HG02870 (cell line): ENCODE measurements around the gene PIGQ.

Experiments used
- ATAC-seq: cut with Tn5 transposase; IDR thresholded peaks from one replicate; pipeline ENCODE4 v1.9.1; 2021; ENCODE audit warnings: mild to moderate bottlenecking, moderate library complexity; ENCODE audit not compliant: unreplicated experiment

PIGQ gene

GRCh38 chr16:533391-534123 is 36.2 kb upstream of the PIGQ start:
- ATAC-seq: no peak

- no peak for ATAC-seq
Measured at GRCh38 chr16:534135-534534, 35.6 kb upstream of the PIGQ start.

GRCh38 chr16:534856-535445 is 34.8 kb upstream of the PIGQ start:
- no peak for ATAC-seq

- ATAC-seq: no peak
Measured at GRCh38 chr16:535446-536405, 34.0 kb upstream of the PIGQ start.

GRCh38 chr16:536746-537145 is 33.0 kb upstream of the PIGQ start:
- ATAC-seq: no peak

GRCh38 chr16:537415-538335 is 32.1 kb upstream of the PIGQ start:
- ATAC-seq: no peak

- no peak for ATAC-seq
Measured at GRCh38 chr16:539901-540530, 29.8 kb upstream of the PIGQ start.

GRCh38 chr16:540645-541340 is 29.0 kb upstream of the PIGQ start:
- no peak for ATAC-seq

GRCh38 chr16:543301-544164 is 26.2 kb upstream of the PIGQ start:
- no peak for ATAC-seq

- no peak for ATAC-seq
Measured at GRCh38 chr16:544517-544916, 25.3 kb upstream of the PIGQ start.

GRCh38 chr16:546909-547770 is 22.6 kb upstream of the PIGQ start:
- ATAC-seq: no peak

GRCh38 chr16:548586-548985 is 21.2 kb upstream of the PIGQ start:
- ATAC-seq: no peak

- ATAC-seq: no peak
Measured at GRCh38 chr16:549544-550263, 20.1 kb upstream of the PIGQ start.

- ATAC-seq: no peak
Measured at GRCh38 chr16:551210-551609, 18.6 kb upstream of the PIGQ start.

GRCh38 chr16:552171-552570 is 17.6 kb upstream of the PIGQ start:
- no peak for ATAC-seq

- ATAC-seq: no peak
Measured at GRCh38 chr16:553601-554296, 16.0 kb upstream of the PIGQ start.

GRCh38 chr16:554297-554621 is 15.5 kb upstream of the PIGQ start:
- no peak for ATAC-seq
